NCI-H187 treated with DMSO at 0.1 percent for 48 hours (cell line): Measurements from ENCODE around the gene VPS8.
"Not testable (repeated sequence)": the region's sequence is repeated elsewhere in the genome, so short reads cannot be mapped to it uniquely, and the experiment has no call there.

Experiments
- DNase-seq: peaks from one replicate; lab custom pipeline; 2025; lab: John Stamatoyannopoulos, UW

Gene VPS8

DNA sequence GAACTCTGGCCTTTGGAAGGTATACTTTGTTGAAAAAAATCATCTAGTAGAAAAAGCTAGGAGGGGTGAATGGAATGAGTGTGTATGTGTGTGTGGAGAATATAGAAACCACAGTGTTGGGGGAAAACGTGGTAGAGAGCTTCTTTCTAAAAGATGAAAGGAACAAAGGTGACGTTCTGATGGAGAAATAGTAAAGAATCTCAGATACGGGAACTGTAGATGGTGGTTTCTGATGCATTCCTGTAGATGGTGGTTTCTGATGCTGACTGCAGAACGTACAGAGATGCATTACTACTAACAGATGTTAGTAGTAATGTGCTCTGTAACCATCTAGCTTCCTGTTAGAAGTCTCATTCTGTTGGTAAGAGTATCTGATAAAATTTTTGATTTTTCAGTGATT lies 60.2 kb downstream of the VPS8 start:
- DNase-seq: no peak

DNA sequence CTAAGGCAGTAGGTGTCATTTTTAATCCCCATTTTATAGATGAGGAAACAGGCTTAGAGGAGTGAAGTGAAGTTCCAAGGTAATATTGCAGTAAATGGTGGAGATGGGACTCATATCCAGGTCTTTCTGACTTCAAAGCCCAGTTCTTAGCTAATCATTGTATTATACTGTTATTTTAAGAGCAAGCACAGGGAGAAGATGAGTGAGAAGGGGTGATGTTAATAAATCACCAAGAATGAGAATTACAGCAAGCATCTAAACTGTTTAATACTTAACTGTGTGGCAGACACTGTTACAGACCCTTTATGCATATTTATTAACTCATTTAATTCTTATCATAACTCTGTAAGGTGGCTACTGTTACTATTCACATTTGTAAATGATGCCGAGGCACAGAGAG lies 61.2 kb downstream of the VPS8 start:
- DNase-seq: no peak

DNA sequence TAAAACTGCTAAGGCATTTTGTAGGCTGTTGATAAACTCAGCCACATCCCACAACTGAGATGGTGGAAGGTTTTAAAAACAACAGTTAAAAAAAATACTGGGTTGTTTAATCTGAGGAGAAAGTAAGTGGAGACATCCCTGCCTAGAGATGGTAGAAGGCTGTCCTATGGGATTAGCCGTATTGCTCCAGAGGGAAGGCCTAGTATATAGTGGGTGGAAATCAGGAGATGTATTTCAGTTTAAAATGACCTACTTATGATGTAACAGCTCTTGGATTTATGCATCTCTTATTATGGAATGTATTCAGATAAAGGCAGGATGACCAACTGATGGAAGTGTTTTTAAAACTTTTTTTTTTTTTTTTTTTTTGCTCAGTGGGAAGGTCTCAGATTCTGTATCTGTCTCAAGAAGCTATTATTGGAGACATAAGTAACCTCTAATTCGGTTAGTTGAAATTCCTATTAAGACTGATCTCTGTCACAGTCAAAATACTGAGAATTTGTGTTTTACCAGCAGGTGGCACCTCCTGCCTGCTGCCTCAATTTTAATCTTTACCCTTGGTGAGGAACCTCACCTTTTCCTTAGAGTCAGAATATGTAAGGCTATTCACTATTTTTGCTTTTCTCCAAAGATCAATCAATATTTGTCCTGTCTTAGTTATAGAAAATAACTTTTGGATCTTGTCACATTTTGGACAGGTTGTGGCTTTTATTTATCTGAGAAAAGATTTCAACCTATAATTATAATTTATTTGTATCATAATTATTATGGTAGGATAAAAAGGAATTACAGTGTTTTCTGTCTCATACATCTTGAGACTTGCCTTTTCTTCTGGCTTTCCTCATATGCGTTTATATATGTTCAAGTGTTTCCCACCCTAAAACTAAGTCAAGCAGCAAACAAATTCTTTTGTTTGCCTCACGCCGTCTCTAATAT lies 63.0 kb downstream of the VPS8 start:
- DNase-seq: no peak

DNA sequence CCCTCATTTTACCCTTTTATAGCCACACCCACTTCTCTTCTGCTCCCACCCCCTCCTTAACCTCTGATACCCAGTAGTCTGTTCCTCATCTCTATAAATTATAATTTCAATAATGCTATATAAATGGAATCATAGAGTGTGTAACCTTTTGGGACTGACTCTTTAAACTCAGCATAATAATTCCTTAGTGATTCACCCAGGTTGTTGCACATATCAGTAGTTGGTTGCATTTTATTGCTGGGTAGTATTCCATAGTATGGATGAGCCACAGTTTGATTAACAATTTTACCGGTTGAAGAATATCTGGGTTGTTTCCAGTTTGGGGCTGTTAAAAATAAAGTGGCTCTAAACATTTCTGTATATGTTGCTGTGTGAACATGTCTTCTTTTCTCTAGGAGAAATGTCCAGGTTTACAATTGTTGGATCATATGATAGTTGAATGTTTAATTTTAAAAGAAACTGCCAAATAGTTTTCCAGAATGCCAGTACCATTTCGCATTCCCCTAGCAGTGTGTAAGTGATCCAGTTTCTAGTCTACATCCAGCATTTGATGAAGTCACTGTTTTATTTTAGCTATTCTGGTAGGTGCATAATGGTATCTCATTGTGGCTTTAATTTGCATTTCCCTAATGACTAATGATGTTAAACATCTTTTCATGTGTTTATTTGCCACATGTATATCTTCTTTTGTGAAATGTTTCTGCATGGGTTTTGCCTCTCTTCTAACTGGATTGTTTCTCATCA lies 68.5 kb downstream of the VPS8 start:
- DNase-seq: no peak

DNA sequence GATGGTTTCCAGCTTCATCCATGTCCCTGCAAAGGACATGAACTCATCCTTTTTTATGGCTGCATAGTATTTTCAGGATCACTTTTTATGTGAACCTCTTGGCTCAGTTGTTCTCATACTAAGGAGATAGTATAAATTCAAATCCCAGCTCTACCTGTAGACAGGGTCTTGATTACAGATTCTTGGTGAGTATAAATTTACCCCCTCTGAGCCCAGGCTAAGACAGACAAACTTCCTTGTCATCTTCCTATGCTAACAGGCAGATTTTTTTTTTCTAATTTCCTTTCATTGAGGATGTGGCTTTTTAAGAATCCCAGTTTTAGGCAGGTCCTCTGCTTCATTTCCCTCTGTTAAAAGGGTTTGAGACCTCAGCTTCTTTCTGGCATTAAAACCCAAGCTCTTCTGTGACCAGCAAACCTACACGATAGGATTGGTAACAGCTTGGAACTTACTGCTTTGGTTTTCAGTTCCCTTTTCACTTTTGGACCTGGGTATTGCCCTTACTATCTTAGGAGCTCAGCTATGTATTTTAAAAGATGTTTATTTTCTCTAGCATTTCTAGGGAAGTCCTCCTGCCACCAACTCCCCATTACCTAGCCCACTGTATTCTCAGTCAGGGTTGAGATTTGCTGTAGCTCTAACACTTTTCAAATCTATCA lies 72.5 kb downstream of the VPS8 start:
- no peak for DNase-seq

DNA sequence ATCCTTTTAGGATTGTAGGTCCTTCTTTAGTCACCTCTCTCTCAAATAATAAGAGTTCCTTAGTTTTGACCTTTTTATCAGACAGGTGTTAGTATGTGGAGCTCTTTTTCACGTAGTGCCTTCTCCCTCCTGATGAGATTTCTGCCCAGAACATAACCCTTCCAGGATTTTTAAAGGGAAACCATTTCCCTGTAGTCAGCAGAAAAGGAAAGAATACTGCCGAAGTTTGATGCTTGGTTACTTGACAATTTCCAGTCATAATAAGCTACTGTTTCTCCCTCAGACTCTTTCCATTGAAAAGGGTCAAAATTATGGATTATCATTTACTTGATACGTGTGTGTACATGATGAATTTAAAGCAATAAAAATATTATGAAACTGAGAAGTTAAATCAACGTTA lies 73.1 kb downstream of the VPS8 start:
- no peak for DNase-seq

DNA sequence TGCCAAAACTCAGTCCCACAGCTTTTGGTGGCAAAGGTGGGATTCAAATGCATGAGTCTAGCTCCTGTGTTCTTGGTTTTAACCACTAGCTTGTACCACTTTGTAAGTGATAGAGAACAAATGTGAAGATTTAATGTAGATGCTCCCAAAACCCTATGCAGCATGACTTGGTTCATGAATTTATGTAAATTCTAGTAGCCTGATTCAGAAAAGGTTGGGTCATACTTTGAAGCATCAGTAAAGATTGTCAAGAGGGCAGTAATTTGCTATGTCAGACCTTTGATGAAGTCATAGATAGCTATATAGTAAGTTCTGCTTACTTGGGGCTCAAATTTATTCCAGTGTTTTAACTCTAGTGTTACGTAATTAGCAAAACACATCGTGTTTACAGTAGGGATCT lies 75.6 kb downstream of the VPS8 start:
- no peak for DNase-seq

DNA sequence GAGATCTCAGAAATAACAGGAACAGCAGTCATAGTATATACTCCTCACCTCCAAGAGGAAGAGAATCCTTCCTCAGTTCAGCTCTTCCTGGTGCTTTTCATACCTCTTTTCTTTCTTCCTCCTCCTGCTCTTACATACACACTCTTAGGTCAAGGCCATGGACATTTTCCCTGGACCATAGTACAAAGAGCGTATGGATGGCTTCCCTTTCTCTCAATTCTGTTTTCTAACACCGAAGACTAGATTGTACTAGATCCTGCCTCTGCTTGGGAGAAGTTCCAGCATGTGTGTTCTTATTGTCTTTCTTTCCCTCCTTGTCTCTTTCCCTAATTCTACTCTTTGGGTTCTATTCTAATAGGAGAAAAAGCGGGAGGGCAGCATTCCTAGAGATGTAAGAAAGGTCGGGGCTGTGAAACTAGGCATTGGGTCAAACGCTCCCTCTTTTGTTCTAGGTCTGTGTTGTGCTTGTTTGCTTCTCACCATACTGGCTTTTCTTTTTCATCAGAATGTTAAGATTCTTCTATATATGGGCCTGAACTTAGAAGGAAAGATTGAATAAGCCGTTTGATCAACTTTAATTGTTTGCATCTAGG lies 77.4 kb downstream of the VPS8 start:
- DNase-seq: no peak

DNA sequence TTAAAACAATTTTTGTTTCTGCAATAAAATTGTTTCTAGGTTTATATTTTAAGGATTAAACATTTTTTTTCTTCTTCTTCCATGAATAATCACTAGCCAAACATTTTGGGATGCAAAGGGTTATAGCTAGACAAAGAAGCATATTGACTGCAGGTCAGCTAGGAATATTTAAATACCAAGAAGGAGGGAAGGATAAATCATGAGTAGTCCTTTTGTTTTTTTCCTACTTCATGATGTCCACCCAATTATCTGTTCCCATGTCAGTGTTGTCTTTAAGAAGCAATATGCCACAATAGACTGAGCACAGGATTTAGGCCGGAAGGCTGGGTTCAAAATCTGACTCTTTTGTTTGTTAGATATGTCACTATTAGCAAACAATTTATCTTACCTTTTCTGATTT lies 82.1 kb downstream of the VPS8 start:
- no peak for DNase-seq

DNA sequence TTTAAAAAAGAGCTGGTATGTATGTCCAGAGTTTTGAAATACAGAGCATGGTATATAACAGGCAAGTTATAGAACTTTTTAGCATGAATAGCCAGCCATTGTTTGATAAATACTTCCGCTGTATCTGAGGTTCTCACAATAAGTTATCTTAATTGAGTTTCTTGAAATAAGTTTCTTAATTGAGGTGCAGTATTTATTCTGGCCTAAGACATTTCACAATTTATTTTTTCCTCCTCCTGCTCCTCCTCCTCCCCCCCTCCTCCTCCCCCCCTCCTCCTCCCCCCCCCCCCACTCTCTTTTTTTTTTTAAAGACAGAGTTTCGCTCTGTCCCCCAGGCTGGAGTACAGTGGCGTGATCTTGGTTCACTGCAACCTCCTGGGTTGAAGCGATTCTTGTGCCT lies 83.4 kb downstream of the VPS8 start:
- no peak for DNase-seq

DNA sequence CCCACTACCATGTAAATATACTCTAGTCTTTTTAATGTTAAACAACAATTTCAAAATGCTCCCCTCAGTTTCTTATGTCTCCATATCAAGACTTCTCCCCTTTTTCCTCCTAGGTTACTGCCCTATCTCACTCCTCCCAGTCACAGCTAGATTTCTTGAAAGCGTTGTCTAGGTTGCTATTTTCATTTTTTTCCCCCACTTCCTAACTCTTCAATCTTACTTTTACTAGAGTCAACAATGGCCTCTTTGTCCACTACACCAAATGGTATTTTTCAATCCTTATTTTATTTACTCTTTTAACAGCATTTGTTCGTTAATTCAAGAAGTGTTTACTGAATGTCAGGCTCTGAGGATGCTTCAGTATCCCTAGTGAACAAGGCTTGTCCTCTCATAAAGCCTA lies 84.4 kb downstream of the VPS8 start:
- DNase-seq: no peak

DNA sequence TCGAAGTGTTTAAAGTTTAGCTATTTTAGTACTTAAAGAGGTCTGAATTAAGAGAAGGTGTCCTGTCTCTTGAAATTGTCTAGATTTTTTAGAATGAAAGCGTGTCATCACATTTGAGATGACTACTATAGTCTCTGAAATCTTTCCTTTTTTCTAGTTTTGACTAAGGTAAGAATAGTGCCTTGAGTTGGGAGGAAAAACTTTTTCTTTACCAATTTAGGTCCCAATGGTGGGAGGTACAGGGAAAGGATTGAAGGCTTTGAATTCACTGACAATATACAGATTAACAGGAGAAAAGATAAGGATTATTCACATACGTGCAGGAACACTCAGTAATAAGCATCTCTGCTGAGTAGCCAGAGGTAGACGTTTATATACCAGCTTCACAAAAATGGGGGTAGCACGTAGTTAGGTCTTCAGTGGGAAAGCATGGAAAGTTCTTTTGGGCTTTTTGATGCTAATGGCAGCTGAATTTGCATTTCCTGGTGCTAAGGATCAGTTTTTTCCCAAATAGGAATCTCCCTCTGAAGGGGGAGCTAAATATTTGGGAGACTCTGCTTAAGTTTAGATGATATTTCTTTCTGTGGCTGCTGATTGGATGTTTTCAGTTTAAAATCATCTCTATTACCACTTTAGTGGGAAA lies 88.1 kb downstream of the VPS8 start:
- no peak for DNase-seq

DNA sequence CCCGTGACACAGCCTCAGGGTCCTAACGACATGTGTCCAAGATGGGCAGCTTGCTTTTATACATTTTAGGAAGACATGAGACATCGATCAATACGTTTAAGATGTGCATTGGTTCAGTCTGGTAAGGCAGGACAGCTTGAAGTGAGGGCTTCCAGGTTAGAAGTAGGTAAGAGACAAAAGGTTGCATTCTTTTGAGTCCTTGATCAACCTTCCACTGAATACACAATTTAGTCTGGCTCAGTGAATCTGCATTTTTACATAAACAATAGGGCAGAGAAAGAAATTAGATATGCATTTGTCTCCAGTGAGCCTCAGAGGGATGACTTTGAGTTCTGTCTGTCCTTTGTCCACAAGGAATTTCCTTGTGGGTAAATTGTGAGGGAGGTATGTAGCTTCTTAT lies 95.1 kb downstream of the VPS8 start:
- DNase-seq: not testable (repeated sequence)

DNA sequence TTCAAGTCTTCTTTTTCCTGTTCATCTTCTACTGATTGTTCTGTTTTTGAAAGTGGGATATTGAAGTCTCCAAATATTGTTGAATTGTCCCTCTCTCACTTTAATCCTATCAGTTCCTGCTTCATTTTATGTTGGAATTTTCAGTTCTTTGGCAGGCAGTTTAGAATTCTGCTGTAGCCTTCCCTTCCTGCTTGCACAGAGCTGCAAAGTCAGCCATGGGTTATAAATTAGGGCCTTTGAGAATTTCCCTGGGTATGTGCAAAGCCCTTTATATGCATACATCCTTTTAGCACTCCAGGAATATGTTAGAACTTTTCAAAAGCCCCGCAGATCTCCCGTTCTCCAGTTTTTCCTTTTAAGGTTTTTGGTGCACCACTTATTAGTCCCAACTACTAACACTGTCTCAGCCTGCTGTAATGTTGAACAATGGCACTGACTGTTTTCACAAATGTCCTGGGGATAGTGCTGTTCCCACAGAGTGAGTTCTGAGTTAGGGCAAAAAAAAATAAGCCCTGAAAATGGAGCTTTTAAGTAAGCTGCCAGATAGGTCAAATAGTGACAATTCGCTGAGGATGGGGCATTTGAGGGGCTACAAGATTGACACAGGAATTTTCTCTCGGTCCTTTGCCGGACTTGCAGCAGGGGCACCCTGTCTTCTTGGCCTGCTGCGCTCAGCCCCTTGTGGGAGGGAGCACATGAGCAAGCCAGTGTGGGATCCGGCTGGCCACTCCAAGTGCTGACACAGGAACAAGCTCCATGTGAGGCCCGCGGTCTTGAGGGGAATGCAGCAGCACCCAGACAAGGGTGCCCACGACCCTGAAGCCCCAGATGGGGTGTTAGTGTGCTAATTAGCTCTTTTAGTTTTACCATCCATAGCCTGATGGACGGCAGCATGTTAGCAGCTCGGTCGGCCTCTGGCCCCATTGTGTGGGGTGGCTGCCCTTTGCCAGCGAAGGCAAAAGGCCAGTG lies 96.0 kb downstream of the VPS8 start:
- DNase-seq: no peak

DNA sequence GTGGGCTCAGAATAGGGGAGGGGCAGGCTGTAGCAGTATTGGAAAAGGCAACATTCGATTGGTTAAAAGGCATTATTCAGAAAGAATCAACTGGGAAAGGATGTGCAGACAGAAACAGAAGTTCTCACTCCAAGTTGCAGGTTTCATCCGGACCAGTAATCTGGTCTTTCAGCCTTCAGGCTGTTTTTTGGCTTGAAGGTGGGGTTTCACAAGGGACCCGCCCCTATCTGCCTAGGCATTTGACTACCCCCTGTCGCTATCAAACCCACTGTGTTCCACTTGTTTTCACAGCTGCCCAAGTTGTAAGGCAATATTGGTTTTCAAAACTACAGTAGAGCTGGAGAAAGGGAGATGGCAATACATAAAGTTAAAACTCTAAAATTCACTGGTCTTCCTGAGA lies 96.9 kb downstream of the VPS8 start:
- no peak for DNase-seq

DNA sequence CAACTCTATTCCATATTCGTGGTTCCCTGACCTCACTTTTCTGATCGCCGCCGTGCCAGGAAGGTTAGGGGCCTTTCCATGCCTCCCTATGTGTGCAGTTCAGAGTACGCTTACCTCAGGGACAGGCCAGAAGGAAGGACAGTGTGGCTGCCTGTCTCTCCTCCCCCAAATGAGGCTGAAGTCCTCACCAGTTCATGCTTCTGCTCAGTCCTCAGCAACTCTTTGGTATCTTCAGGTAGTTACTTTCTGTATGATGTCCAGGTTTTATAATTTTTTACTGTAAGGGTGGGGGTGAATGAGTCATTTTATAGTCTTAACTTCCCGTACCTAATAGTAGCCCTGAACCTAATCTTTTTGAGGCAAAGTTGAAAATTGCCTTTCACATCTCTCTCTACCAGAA lies 98.7 kb downstream of the VPS8 start:
- no peak for DNase-seq

DNA sequence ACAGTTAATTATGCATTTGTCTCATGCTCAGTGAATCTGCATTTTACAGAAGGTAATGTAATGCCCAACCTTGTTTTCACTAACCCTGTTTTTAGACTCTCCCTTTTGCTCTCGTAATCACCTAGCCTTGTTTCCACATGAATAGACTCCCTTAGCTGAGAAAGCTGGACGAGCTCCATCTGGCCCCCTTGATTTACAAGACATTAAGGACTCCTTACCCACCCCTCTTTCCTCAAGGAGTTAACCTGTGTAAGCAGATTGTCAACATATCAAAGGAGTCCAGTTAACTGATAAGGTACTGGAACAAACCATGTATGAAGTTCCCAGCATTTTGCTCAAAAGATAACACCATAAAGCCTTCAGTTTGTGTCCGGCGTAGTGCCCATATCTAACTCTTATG lies 99.6 kb downstream of the VPS8 start:
- no peak for DNase-seq

DNA sequence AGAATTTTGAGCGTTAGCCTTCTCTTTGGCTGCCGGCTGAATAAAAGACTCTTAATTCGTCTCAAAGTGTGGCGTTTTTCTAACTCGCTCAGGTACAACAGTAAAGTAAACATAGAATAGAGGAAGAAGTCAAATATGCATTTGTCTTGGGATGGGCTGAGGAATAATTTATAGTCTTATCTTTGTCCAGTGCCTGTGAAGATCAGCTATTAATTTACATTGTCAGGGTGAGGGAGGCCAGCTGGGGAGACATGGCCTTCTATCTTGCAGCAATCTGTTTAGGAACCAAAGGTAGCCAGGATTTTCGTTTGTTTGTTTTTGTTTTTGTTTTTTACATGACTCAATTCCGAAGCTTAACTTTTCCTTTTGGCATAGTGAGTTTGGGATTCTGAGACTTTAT lies 100.2 kb downstream of the VPS8 start:
- DNase-seq: no peak

DNA sequence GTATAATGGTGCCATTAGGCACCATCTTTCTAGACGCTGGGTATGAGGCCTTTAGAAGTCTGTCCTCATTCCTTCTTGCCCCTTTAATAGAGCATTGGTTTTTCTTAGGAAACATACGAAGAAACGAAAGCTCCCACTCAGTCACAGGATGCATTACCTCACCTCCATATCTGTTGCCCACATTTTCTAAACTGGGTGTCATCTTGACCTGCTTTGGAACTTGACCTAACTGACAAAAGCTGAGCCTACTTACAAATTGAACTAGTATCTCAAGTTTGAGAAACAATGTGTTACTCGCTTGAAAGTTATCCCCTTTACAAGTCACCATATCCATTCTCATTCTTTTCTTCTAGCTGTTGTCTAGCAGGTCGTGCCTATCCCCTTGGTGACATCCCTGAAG lies 102.7 kb downstream of the VPS8 start:
- no peak for DNase-seq

DNA sequence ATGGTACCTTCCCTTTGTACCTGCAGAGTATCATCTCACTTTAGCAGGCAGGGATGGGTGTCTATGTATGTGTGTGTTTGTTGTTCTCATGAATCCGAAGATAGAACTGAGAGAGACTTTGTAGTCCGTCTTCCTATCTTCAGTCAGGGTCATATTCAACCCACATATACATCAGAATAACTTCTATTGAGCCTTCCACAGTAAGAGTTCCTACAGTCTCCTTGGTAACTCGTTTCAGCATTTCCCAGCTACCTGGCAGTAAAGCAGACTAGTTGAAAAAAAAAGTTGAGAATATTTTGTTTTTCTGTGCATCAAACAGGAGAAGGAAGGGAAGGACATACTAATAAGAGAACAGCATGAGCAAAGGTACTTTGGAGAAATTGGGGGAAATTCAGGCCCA lies 106.8 kb downstream of the VPS8 start:
- no peak for DNase-seq

DNA sequence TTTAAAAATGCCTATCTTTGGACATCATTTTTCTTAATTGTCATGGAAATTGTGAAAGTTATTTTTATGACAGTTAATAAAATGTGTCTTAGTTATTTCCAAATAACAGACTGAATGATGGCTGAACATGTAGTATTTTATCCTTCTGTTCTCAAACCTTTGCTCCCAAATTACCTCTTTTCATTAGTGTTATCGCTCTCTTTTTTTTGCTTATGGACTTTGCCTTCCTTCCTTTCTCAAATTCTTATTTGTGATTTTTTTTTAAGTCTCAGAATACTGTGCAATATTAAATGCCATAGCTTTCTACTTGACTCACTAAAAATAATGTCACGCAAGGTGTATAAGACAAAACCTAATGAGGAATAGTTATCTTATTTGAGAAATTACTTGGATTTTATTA lies 107.7 kb downstream of the VPS8 start:
- DNase-seq: no peak
